Activated CD4-positive, alpha-beta memory T cell treated with anti-CD3 and anti-CD28 coated beads for 36 hours (primary cell): Measurements from ENCODE around the gene HP1BP3. TPM values are rescaled to one million over a fixed set of nuclear protein-coding genes. Genes with fewer than 3 reads are reported as not detected.

Experiments used
- CTCF ChIA-PET: fragments of 350-600 bp; sonication (Branson Sonifier 250); formaldehyde crosslinking; loops from one replicate; lab custom pipeline; 2021; ENCODE audit warnings: antibody characterized with exemption, inconsistent platforms; lab: Charles Lee
- POLR2A ChIA-PET: fragments of 350-600 bp; sonication (Branson Sonifier 250); formaldehyde crosslinking; loops from one replicate; lab custom pipeline; 2021; ENCODE audit warnings: antibody characterized with exemption; lab: Charles Lee
- DNase-seq: peaks from one replicate; pipeline ENCODE4 v3.0.0-alpha.2; 2020
- H3K27ac Mint-ChIP-seq: one replicate; pipeline ENCODE4 v1.8.0; 2021; ENCODE audit warnings: mixed read lengths
- H3K27me3 Mint-ChIP-seq: one replicate; pipeline ENCODE4 v1.8.0; 2021; ENCODE audit warnings: mixed read lengths
- H3K36me3 Mint-ChIP-seq: one replicate; pipeline ENCODE4 v1.8.0; 2021; ENCODE audit warnings: mixed read lengths
- H3K4me1 Mint-ChIP-seq: one replicate; pipeline ENCODE4 v1.8.0; 2021; ENCODE audit warnings: low read depth, mixed read lengths
- H3K4me3 Mint-ChIP-seq: one replicate; pipeline ENCODE4 v1.8.0; 2021; ENCODE audit warnings: mild to moderate bottlenecking, mixed read lengths
- H3K9me3 Mint-ChIP-seq: one replicate; pipeline ENCODE4 v1.8.0; 2021; ENCODE audit warnings: mixed read lengths
- intact Hi-C: fragments of 100-400 bp; cut with micrococcal nuclease; formaldehyde crosslinking; loops from one replicate; pipeline ENCODE4 v1.15.1; 2023
- total RNA-seq, 2 experiments: library from RNA; stranded (reverse); gene quantifications; one replicate each; pipeline ENCODE4 v1.2.3, GENCODE V29; 2021

Gene HP1BP3
- total RNA-seq, 2 experiments from 2014 or later, result 209 to 225 TPM

- Mint-ChIP-seq H3K36me3 (no peaks in the 10 kb centered on the region), H3K27me3 (peaks cover 22% of the 10 kb centered on the region), H3K4me1 (peaks cover 6% of the 10 kb centered on the region), H3K9me3 (no peaks in the 10 kb centered on the region), H3K4me3 (no peak overlapping the region), H3K27ac (no peak overlapping the region)
- no peak for DNase-seq
- CTCF ChIA-PET, result no interaction called here
- POLR2A ChIA-PET, result no interaction called here
- intact Hi-C loops, result loop anchor here (10.0 kb wide), 1 partner anchor 459 kb away; the partner anchor contains the start of gene EIF4G3
Measured at GRCh38 chr1:20716232-20716631, 70.9 kb downstream of the HP1BP3 start.

- H3K9me3 Mint-ChIP-seq, result no peaks in the 10 kb centered on the region
- ChIA-PET CTCF (no interaction called here), POLR2A (no interaction called here)
- intact Hi-C loops, result loop anchor here (10.0 kb wide), 1 partner anchor 459 kb away; the partner anchor contains the start of gene EIF4G3
- peaks cover 22% of the 10 kb centered on the region for H3K27me3 Mint-ChIP-seq
- H3K36me3 Mint-ChIP-seq, result no peaks in the 10 kb centered on the region
- H3K27ac Mint-ChIP-seq, result no peak overlapping the region
- no peak overlapping the region for H3K4me3 Mint-ChIP-seq
- DNase-seq, result no peak
- H3K4me1 Mint-ChIP-seq, result peaks cover 6% of the 10 kb centered on the region
Measured at GRCh38 chr1:20715406-20715805, 71.7 kb downstream of the HP1BP3 start.

GRCh38 chr1:20713440-20713839, 73.7 kb downstream of the HP1BP3 start:
- H3K36me3 Mint-ChIP-seq, result no peaks in the 10 kb centered on the region
- intact Hi-C loops, result loop anchor here (10.0 kb wide), 1 partner anchor 461 kb away; the partner anchor contains the start of gene EIF4G3
- no peaks in the 10 kb centered on the region for H3K9me3 Mint-ChIP-seq
- H3K27ac Mint-ChIP-seq, result no peak overlapping the region
- DNase-seq, result no peak
- H3K4me3 Mint-ChIP-seq, result no peak overlapping the region
- ChIA-PET CTCF (no interaction called here), POLR2A (no interaction called here)
- H3K27me3 Mint-ChIP-seq, result peaks cover 19% of the 10 kb centered on the region
- H3K4me1 Mint-ChIP-seq, result peaks cover 5% of the 10 kb centered on the region

GRCh38 chr1:20712215-20712577, 74.9 kb downstream of the HP1BP3 start:
- no peak overlapping the region for H3K4me3 Mint-ChIP-seq
- CTCF ChIA-PET, result no interaction called here

GRCh38 chr1:20711285-20712214, 75.6 kb downstream of the HP1BP3 start:
- Mint-ChIP-seq H3K27me3 (peaks cover 9% of the 10 kb centered on the region), H3K9me3 (no peaks in the 10 kb centered on the region), H3K27ac (no peak overlapping the region), H3K4me3 (no peak overlapping the region), H3K4me1 (peaks cover under 1% of the 10 kb centered on the region), H3K36me3 (no peaks in the 10 kb centered on the region)
- no peak for DNase-seq
- intact Hi-C loops, result loop anchor here (10.0 kb wide), 1 partner anchor 463 kb away; the partner anchor contains the start of gene EIF4G3
- CTCF ChIA-PET, result no interaction called here
- POLR2A ChIA-PET, result no interaction called here

More at GRCh38 chr1:20712215-20712577, 74.9 kb downstream of the HP1BP3 start:
- Mint-ChIP-seq H3K9me3 (no peaks in the 10 kb centered on the region), H3K27ac (no peak overlapping the region), H3K36me3 (no peaks in the 10 kb centered on the region), H3K27me3 (peaks cover 14% of the 10 kb centered on the region), H3K4me1 (peaks cover 5% of the 10 kb centered on the region)
- POLR2A ChIA-PET, result no interaction called here
- intact Hi-C loops, result loop anchor here (10.0 kb wide), 1 partner anchor 463 kb away; the partner anchor contains the start of gene EIF4G3
- DNase-seq, result no peak

GRCh38 chr1:20710469-20711284, 76.4 kb downstream of the HP1BP3 start:
- H3K36me3 Mint-ChIP-seq, result no peaks in the 10 kb centered on the region
- CTCF ChIA-PET, result interaction anchor here (0.8 to 1.2 kb wide), 2 partner anchors 14 to 135 kb away, joined by 3 read pairs; no protein-coding TSS in a partner anchor
- H3K27ac Mint-ChIP-seq, result no peak overlapping the region
- H3K27me3 Mint-ChIP-seq, result peaks cover 2% of the 10 kb centered on the region
- H3K9me3 Mint-ChIP-seq, result no peaks in the 10 kb centered on the region
- no peak for DNase-seq
- H3K4me3 Mint-ChIP-seq, result no peak overlapping the region
- no peaks in the 10 kb centered on the region for H3K4me1 Mint-ChIP-seq
- intact Hi-C loops, result loop anchor here (10.0 kb wide), 1 partner anchor 464 kb away; the partner anchor contains the start of gene EIF4G3
- POLR2A ChIA-PET, result no interaction called here

GRCh38 chr1:20709868-20710267, 77.2 kb downstream of the HP1BP3 start:
- Mint-ChIP-seq H3K9me3 (no peaks in the 10 kb centered on the region), H3K4me1 (no peaks in the 10 kb centered on the region), H3K4me3 (no peak overlapping the region), H3K27me3 (peaks cover under 1% of the 10 kb centered on the region), H3K36me3 (no peaks in the 10 kb centered on the region), H3K27ac (no peak overlapping the region)
- ChIA-PET CTCF (interaction anchor here (0.8 to 1.2 kb wide), 2 partner anchors 13 to 134 kb away, joined by 3 read pairs; no protein-coding TSS in a partner anchor), POLR2A (no interaction called here)
- intact Hi-C loops, result loop anchor here (10.0 kb wide), 1 partner anchor 465 kb away; the partner anchor contains the start of gene EIF4G3
- DNase-seq, result no peak

GRCh38 chr1:20708891-20709290, 78.2 kb downstream of the HP1BP3 start:
- DNase-seq, result no peak
- no peaks in the 10 kb centered on the region for H3K27me3 Mint-ChIP-seq
- H3K4me3 Mint-ChIP-seq, result no peak overlapping the region
- H3K4me1 Mint-ChIP-seq, result no peaks in the 10 kb centered on the region
- CTCF ChIA-PET, result interaction anchor here (2.9 kb wide), 1 partner anchor 12 kb away, joined by 19 read pairs; no protein-coding TSS in a partner anchor
- H3K27ac Mint-ChIP-seq, result no peak overlapping the region
- no peaks in the 10 kb centered on the region for H3K36me3 Mint-ChIP-seq
- POLR2A ChIA-PET, result no interaction called here
- intact Hi-C loops, result no loop called here
- H3K9me3 Mint-ChIP-seq, result no peaks in the 10 kb centered on the region

- H3K4me3 Mint-ChIP-seq, result no peak overlapping the region
- H3K27ac Mint-ChIP-seq, result no peak overlapping the region
- no peak for DNase-seq
- intact Hi-C loops, result no loop called here
- no peaks in the 10 kb centered on the region for H3K9me3 Mint-ChIP-seq
- no peaks in the 10 kb centered on the region for H3K36me3 Mint-ChIP-seq
- ChIA-PET CTCF (interaction anchor here (1.3 to 2.9 kb wide), 2 partner anchors 11 to 487 kb away, joined by 4 to 19 read pairs; no protein-coding TSS in a partner anchor), POLR2A (no interaction called here)
- no peaks in the 10 kb centered on the region for H3K27me3 Mint-ChIP-seq
- no peaks in the 10 kb centered on the region for H3K4me1 Mint-ChIP-seq
Measured at GRCh38 chr1:20708057-20708456, 79.0 kb downstream of the HP1BP3 start.

- no peaks in the 10 kb centered on the region for H3K36me3 Mint-ChIP-seq
Measured at GRCh38 chr1:20706841-20707240, 80.3 kb downstream of the HP1BP3 start.

GRCh38 chr1:20705203-20705755, 81.8 kb downstream of the HP1BP3 start:
- H3K4me3 Mint-ChIP-seq, result no peak overlapping the region
- intact Hi-C loops, result no loop called here
- CTCF ChIA-PET, result no interaction called here

More at GRCh38 chr1:20706841-20707240, 80.3 kb downstream of the HP1BP3 start:
- H3K4me3 Mint-ChIP-seq, result no peak overlapping the region
- no peaks in the 10 kb centered on the region for H3K27me3 Mint-ChIP-seq
- H3K9me3 Mint-ChIP-seq, result no peaks in the 10 kb centered on the region
- intact Hi-C loops, result no loop called here
- DNase-seq, result no peak
- H3K27ac Mint-ChIP-seq, result no peak overlapping the region
- CTCF ChIA-PET, result interaction anchor here (0.6 to 2.9 kb wide), 4 partner anchors 10 to 488 kb away, joined by 3 to 19 read pairs (median 4); no protein-coding TSS in a partner anchor
- H3K4me1 Mint-ChIP-seq, result no peaks in the 10 kb centered on the region
- POLR2A ChIA-PET, result no interaction called here

More at GRCh38 chr1:20705203-20705755, 81.8 kb downstream of the HP1BP3 start:
- Mint-ChIP-seq H3K27me3 (no peaks in the 10 kb centered on the region), H3K9me3 (no peaks in the 10 kb centered on the region), H3K4me1 (no peaks in the 10 kb centered on the region), H3K27ac (no peak overlapping the region), H3K36me3 (no peaks in the 10 kb centered on the region)
- no peak for DNase-seq
- POLR2A ChIA-PET, result no interaction called here
